ENCODE data around the gene FSD1L.

Gene FSD1L

DNA sequence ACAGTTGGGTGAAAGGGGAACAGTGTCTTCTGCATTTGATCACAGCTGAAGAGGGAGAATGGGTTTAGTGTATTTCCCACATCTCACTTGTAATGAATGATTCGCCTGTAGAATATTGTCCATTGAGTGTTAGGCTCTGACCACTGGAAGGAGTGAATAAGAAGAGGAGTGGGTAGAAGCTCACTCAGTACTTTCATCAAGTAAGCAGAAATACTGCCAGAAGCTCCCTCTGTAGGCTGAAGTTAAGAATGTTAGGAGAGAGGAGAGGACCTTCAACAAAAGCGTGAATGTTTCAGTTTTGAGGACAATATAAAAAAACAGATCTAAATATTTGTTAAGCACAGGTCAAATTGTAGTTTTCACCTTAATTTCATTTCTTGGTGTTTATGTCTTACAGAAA, 27.5 kb downstream of the FSD1L start:
- Histone ChIP-seq H3F3A (ENCODE audit: insufficient read depth, low read length) (no peaks in the 10 kb centered on the region), H4K20me1 (ENCODE audit: insufficient read depth, low read length) (no peaks in the 10 kb centered on the region), H3K79me2 (ENCODE audit: low read length) (no peaks in the 10 kb centered on the region), H3K9me3 (replicated peaks; ENCODE audit: insufficient read depth, low read length) (no peaks in the 10 kb centered on the region), H3K27ac (ENCODE audit: low read length) (no peak overlapping the region), H3K4me2 (ENCODE audit: low read depth, low read length) (no peak overlapping the region), H3K9ac (ENCODE audit: low read length) (no peak overlapping the region), H3K4me1 (ENCODE audit: low read length) (no peaks in the 10 kb centered on the region), H2AFZ (ENCODE audit: low read length) (no peak overlapping the region), H3K36me3 (replicated peaks; ENCODE audit: insufficient read depth, low read length) (no peaks in the 10 kb centered on the region), H3K27me3 (replicated peaks; ENCODE audit: insufficient read depth, low read length) (no peaks in the 10 kb centered on the region), H3K9me2 (replicated peaks; ENCODE audit: insufficient read depth, low read length) (no peaks in the 10 kb centered on the region), H3K4me3 (ENCODE audit: low read length) (no peak overlapping the region)
- no peak for DNase-seq
- TF ChIP-seq EZH2phosphoT487 (IDR thresholded peaks at IDR 0.05; ENCODE audit: low read length): no peak
- TF ChIP-seq, protein P1, sequence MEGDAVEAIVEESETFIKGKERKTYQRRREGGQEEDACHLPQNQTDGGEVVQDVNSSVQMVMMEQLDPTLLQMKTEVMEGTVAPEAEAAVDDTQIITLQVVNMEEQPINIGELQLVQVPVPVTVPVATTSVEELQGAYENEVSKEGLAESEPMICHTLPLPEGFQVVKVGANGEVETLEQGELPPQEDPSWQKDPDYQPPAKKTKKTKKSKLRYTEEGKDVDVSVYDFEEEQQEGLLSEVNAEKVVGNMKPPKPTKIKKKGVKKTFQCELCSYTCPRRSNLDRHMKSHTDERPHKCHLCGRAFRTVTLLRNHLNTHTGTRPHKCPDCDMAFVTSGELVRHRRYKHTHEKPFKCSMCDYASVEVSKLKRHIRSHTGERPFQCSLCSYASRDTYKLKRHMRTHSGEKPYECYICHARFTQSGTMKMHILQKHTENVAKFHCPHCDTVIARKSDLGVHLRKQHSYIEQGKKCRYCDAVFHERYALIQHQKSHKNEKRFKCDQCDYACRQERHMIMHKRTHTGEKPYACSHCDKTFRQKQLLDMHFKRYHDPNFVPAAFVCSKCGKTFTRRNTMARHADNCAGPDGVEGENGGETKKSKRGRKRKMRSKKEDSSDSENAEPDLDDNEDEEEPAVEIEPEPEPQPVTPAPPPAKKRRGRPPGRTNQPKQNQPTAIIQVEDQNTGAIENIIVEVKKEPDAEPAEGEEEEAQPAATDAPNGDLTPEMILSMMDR (IDR thresholded peaks at IDR 0.05; ENCODE audit: low read length): peak; percentile 23

DNA sequence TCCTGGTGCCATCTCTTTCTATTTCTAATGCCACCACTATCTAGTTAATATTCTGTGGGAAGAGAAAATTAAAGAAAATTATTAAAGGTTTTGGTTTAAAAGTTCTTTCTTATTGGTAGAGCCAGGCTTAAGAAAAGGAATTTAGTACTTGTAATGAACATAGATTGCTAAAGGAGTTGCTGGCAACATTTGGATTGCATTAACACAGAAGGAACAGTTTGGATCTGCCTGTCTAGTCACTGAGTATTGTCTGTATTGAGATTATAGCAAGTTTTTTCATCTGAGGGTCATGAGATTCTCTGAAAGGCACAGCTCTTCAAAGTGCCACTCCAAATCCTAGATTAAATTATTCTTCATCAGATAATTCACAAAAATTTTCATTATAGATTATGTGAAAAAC, 32.0 kb downstream of the FSD1L start:
- Histone ChIP-seq H3K4me1 (ENCODE audit: low read length) (no peaks in the 10 kb centered on the region), H3K27ac (ENCODE audit: low read length) (no peak overlapping the region), H3K27me3 (replicated peaks; ENCODE audit: insufficient read depth, low read length) (no peaks in the 10 kb centered on the region), H3K4me3 (ENCODE audit: low read length) (no peak overlapping the region), H4K20me1 (ENCODE audit: insufficient read depth, low read length) (no peaks in the 10 kb centered on the region), H3K79me2 (ENCODE audit: low read length) (no peaks in the 10 kb centered on the region), H3K9me2 (replicated peaks; ENCODE audit: insufficient read depth, low read length) (no peaks in the 10 kb centered on the region), H3K4me2 (ENCODE audit: low read depth, low read length) (no peak overlapping the region), H3F3A (ENCODE audit: insufficient read depth, low read length) (no peaks in the 10 kb centered on the region), H3K36me3 (replicated peaks; ENCODE audit: insufficient read depth, low read length) (no peaks in the 10 kb centered on the region), H2AFZ (ENCODE audit: low read length) (no peak overlapping the region), H3K9me3 (replicated peaks; ENCODE audit: insufficient read depth, low read length) (no peaks in the 10 kb centered on the region), H3K9ac (ENCODE audit: low read length) (no peak overlapping the region)
- no peak for DNase-seq
- no peak for TF ChIP-seq EZH2phosphoT487 (IDR thresholded peaks at IDR 0.05; ENCODE audit: low read length)
- TF ChIP-seq EZH2 (optimal IDR thresholded peaks at IDR 0.05; ENCODE audit: low read depth, low read length): no peak
- TF ChIP-seq, protein P1 (IDR thresholded peaks at IDR 0.05; ENCODE audit: low read length): no peak

DNA sequence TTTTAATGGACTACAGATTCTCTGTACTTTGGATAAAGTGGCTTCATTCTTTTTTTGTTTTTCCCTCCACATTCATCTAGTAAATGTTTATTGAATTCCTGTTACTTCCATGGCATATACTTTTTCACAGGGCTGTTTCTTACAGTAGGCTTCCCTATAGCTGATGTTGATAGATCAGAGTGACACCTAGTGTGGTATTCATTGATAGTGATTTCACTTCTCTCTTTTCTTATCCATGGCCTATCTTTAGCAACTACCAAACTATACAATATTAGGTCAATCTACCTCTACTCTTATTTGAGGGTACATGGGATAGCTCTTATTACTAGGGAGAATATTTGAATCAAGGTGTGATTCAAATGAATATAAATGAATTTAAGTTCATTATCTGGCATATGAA, 35.8 kb downstream of the FSD1L start:
- H3K9me2 ChIP-seq (replicated peaks; ENCODE audit: insufficient read depth, low read length): no peaks in the 10 kb centered on the region
- no peak overlapping the region for H3K9ac ChIP-seq (ENCODE audit: low read length)
- no peaks in the 10 kb centered on the region for H3K4me1 ChIP-seq (ENCODE audit: low read length)
- no peak overlapping the region for H2AFZ ChIP-seq (ENCODE audit: low read length)
- TF ChIP-seq, protein P1 (IDR thresholded peaks at IDR 0.05; ENCODE audit: low read length): no peak
- TF ChIP-seq EZH2phosphoT487 (IDR thresholded peaks at IDR 0.05; ENCODE audit: low read length) (no peak), EZH2 (optimal IDR thresholded peaks at IDR 0.05; ENCODE audit: low read depth, low read length) (no peak)
- H4K20me1 ChIP-seq (ENCODE audit: insufficient read depth, low read length): no peaks in the 10 kb centered on the region
- H3K4me2 ChIP-seq (ENCODE audit: low read depth, low read length): no peak overlapping the region
- H3K4me3 ChIP-seq (ENCODE audit: low read length): no peak overlapping the region
- no peak overlapping the region for H3K27ac ChIP-seq (ENCODE audit: low read length)
- H3K79me2 ChIP-seq (ENCODE audit: low read length): no peaks in the 10 kb centered on the region
- no peaks in the 10 kb centered on the region for H3K36me3 ChIP-seq (replicated peaks; ENCODE audit: insufficient read depth, low read length)
- H3K27me3 ChIP-seq (replicated peaks; ENCODE audit: insufficient read depth, low read length): no peaks in the 10 kb centered on the region
- H3K9me3 ChIP-seq (replicated peaks; ENCODE audit: insufficient read depth, low read length): no peaks in the 10 kb centered on the region
- no peak for DNase-seq
- no peaks in the 10 kb centered on the region for H3F3A ChIP-seq (ENCODE audit: insufficient read depth, low read length)
